Endothelial cell of umbilical vein (primary cell): ENCODE measurements around the gene SGK2. TPM values are rescaled to one million over a fixed set of nuclear protein-coding genes. Genes with fewer than 3 reads are reported as not detected.

Source experiments
- BruUV-seq: library from RNA; stranded (reverse); fragments of 400-500 nt; replicated peaks from 2 replicates; lab custom pipeline; 2021; lab: Mats Ljungman, UMichigan
- CTCF ChIA-PET: fragments of 300-600, 350-600 bp; sonication (Branson Sonifier 250); formaldehyde crosslinking; loops from one replicate; lab custom pipeline; 2021; ENCODE audit warnings: antibody characterized with exemption, inconsistent platforms; lab: Charles Lee
- POLR2A ChIA-PET: fragments of 300-600, 350-600 bp; sonication (Branson Sonifier 250); formaldehyde crosslinking; loops from one replicate; lab custom pipeline; 2021; ENCODE audit warnings: antibody characterized with exemption, inconsistent platforms; lab: Charles Lee
- DNase-seq: peaks from one replicate; pipeline ENCODE4 v3.0.0-alpha.2; 2011; ENCODE audit warnings: low read depth, low spot score
- FAIRE-seq: peaks from 2 replicates; lab custom pipeline; 2011; peaks lifted over from hg19 to GRCh38; lab: Jason Lieb, UNC
- H2AFZ ChIP-seq: 2 replicates; pipeline ENCODE4 v1.6.0; 2012; ENCODE audit warnings: low read depth, low read length, control low read depth, inconsistent platforms
- H3K27ac ChIP-seq: 2 replicates; pipeline ENCODE4 v1.5.1; 2011; ENCODE audit warnings: low read depth, mild to moderate bottlenecking, control low read depth, low read length, moderate library complexity; ENCODE audit not compliant: insufficient read depth
- H3K27me3 ChIP-seq, 2 experiments: 2 replicates each; pipeline versions ENCODE4 v1.6.0 to v1.6.1; 2011; ENCODE audit warnings: low read length in 2 of 2, mixed read lengths in 1 of 2; ENCODE audit not compliant: control insufficient read depth in 2 of 2, insufficient read depth in 2 of 2
- H3K36me3 ChIP-seq, 2 experiments: 2 replicates in 1 of 2; 3 replicates in 1 of 2; pipeline ENCODE4 v1.5.1; 2011; ENCODE audit warnings: low read length in 2 of 2, mild to moderate bottlenecking in 1 of 2, moderate library complexity in 1 of 2; ENCODE audit not compliant: control insufficient read depth in 2 of 2, insufficient read depth in 2 of 2; ENCODE audit errors: extremely low read depth in 1 of 2
- H3K4me1 ChIP-seq: 3 replicates; pipeline ENCODE4 v1.5.1; 2011; ENCODE audit warnings: mild to moderate bottlenecking, low read length; ENCODE audit not compliant: control insufficient read depth, insufficient read depth; ENCODE audit errors: extremely low read depth
- H3K4me2 ChIP-seq: 2 replicates; pipeline ENCODE4 v1.6.1; 2011; ENCODE audit warnings: low read length, control low read depth, mixed read lengths; ENCODE audit not compliant: insufficient read depth
- H3K4me3 ChIP-seq, 3 experiments: fragments of 200-600 bp in 1 of 3; sonication (generic), shearing (Covaris generic) in 1 of 3; replicated peaks in 1 of 3; 2 replicates each; pipeline ENCODE4 v1.5.1; 2011 to 2016; ENCODE audit warnings: control low read depth in 3 of 3, low read length in 3 of 3, mild to moderate bottlenecking in 2 of 3, inconsistent platforms in 1 of 3, low read depth in 1 of 3, moderate library complexity in 1 of 3; ENCODE audit not compliant: insufficient read depth in 1 of 3
- H3K79me2 ChIP-seq: 2 replicates; pipeline ENCODE4 v1.6.0; 2012; ENCODE audit warnings: low read length, inconsistent platforms; ENCODE audit not compliant: control insufficient read depth, insufficient read depth
- H3K9ac ChIP-seq: replicated peaks from 2 replicates; pipeline ENCODE3; 2011; ENCODE audit warnings: low read length, control low read depth; ENCODE audit not compliant: insufficient read depth; ENCODE audit errors: extremely low read depth
- H3K9me1 ChIP-seq: replicated peaks from 3 replicates; pipeline ENCODE4 v1.6.0; 2011; ENCODE audit warnings: mild to moderate bottlenecking, low read length; ENCODE audit not compliant: control insufficient read depth, insufficient read depth; ENCODE audit errors: extremely low read depth
- H3K9me3 ChIP-seq: replicated peaks from 2 replicates; pipeline ENCODE4 v1.5.1; 2012; ENCODE audit warnings: low read length, inconsistent platforms; ENCODE audit not compliant: control insufficient read depth, insufficient read depth
- H4K20me1 ChIP-seq: replicated peaks from 2 replicates; pipeline ENCODE3; 2011; ENCODE audit warnings: mild to moderate bottlenecking, low read length; ENCODE audit not compliant: control insufficient read depth, insufficient read depth; ENCODE audit errors: extremely low read depth
- CTCF ChIP-seq, 2 donors: IDR thresholded peaks; 1 replicate in 1 of 2; 2 replicates in 1 of 2; pipeline ENCODE4 v1.5.1; 2011; ENCODE audit warnings: low read length in 2 of 2, mild to moderate bottlenecking in 2 of 2, moderate library complexity in 2 of 2, control low read depth in 1 of 2, inconsistent platforms in 1 of 2, low read depth in 1 of 2; ENCODE audit not compliant: insufficient read depth in 1 of 2; ENCODE audit errors: extremely low read depth in 1 of 2
- EZH2 ChIP-seq: IDR thresholded peaks from 2 replicates; pipeline ENCODE4 v1.6.1; 2012; ENCODE audit warnings: borderline replicate concordance, low read depth, mild to moderate bottlenecking, moderate library complexity, low read length, inconsistent platforms; ENCODE audit not compliant: severe bottlenecking
- FOS ChIP-seq: IDR thresholded peaks from 2 replicates; pipeline ENCODE4 v1.6.1; 2011; ENCODE audit warnings: mild to moderate bottlenecking, low read length, moderate library complexity, borderline replicate concordance; ENCODE audit not compliant: insufficient read depth
- GATA2 ChIP-seq: IDR thresholded peaks from 2 replicates; pipeline ENCODE4 v1.7.0; 2011; ENCODE audit warnings: low read depth, mild to moderate bottlenecking, moderate library complexity, mixed read lengths, low read length; ENCODE audit not compliant: insufficient read length, insufficient read depth
- JUN ChIP-seq: IDR thresholded peaks from 2 replicates; pipeline ENCODE4 v1.6.1; 2011; ENCODE audit warnings: borderline replicate concordance, low read depth; ENCODE audit not compliant: insufficient read length, insufficient read depth
- MAX ChIP-seq: IDR thresholded peaks from 2 replicates; pipeline ENCODE4 v1.6.1; 2011; ENCODE audit not compliant: insufficient read depth, insufficient read length
- MYC ChIP-seq: IDR thresholded peaks from one replicate; pipeline ENCODE4 v1.6.1; 2011; ENCODE audit warnings: mild to moderate bottlenecking, low read depth, low read length
- POLR2A ChIP-seq: IDR thresholded peaks from 2 replicates; pipeline ENCODE4 v1.6.1; 2012; ENCODE audit warnings: low read depth, mild to moderate bottlenecking, control low read depth, low read length
- POLR2AphosphoS5 ChIP-seq: IDR thresholded peaks from 2 replicates; pipeline ENCODE4 v1.6.1; 2012; ENCODE audit warnings: low read depth, mild to moderate bottlenecking, control low read depth, low read length, moderate library complexity; ENCODE audit not compliant: insufficient read depth
- dilution Hi-C: fragments of 300-500 bp; cut with MboI; formaldehyde crosslinking; loops from one replicate; pipeline ENCODE4 v1.15.0; 2019; ENCODE audit warnings: low sequenced_read_pairs; ENCODE audit not compliant: extremely low pct_ligation_motif_present
- intact Hi-C: fragments of 100-400 bp; cut with micrococcal nuclease; formaldehyde crosslinking; loops from one replicate; pipeline ENCODE4 v1.10.0; 2022
- polyA plus RNA-seq, 4 experiments: library from polyadenylated mRNA; depleted of rRNA in 3 of 4; stranded (reverse) in 3 of 4; unstranded in 1 of 4; fragments of >200 nt; gene quantifications; 2 replicates each; pipeline versions ENCODE4 v1.2.1 to v1.2.3, GENCODE V29; 2011 to 2012; ENCODE audit warnings: missing spikeins in 1 of 4
- total RNA-seq: library from RNA; stranded (reverse); gene quantifications from 2 replicates; pipeline ENCODE4 v1.2.3, GENCODE V29; 2021

SGK2 gene
- total and polyA plus RNA-seq, 2 donors (not counting 3 experiments of a cell fraction or from before 2014, with no cell fraction given) = 0.21 to 0.27 TPM

GRCh38 chr20:43520074-43520630 lies 38.7 kb upstream of the SGK2 start:
- Histone ChIP-seq H3K79me2 (no peaks in the 10 kb centered on the region), H3K9me3 (no peaks in the 10 kb centered on the region), H3K27ac (no peak overlapping the region), H3K4me1 (no peaks in the 10 kb centered on the region), H3K9me1 (no peaks in the 10 kb centered on the region), H4K20me1 (no peaks in the 10 kb centered on the region), H2AFZ (no peak overlapping the region), H3K27me3 (no peaks in the 10 kb centered on the region), H3K9ac (no peak overlapping the region), H3K36me3 (no peaks in the 10 kb centered on the region), H3K4me2 (no peak overlapping the region), H3K4me3 (no peak overlapping the region)
- FAIRE-seq = no peak
- CTCF ChIA-PET = no interaction called here
- BruUV-seq = no TSS peak
- POLR2A ChIA-PET = no interaction called here
- dilution Hi-C loops = no loop called here
- intact Hi-C loops = no loop called here
- TF ChIP-seq MYC (no peak), FOS (no peak), POLR2A (no peak), POLR2AphosphoS5 (no peak), JUN (no peak), EZH2 (no peak), MAX (no peak), CTCF (IDR thresholded peaks at IDR 0.05; ENCODE audit: extremely low read depth in 1 of 2, insufficient read depth in 1 of 2, low read depth in 1 of 2, low read length in 2 of 2) (no peak), GATA2 (no peak)
- no peak for DNase-seq
